HFFc6 (cell line): ENCODE measurements around the gene NTMT2. TPM values are rescaled to one million over a fixed set of nuclear protein-coding genes. Genes with fewer than 3 reads are reported as not detected.

Experiments used
- DNase-seq: peaks from one replicate; pipeline ENCODE4 v3.0.0-alpha.2; 2018
- H3K27ac Mint-ChIP-seq: 2 replicates; pipeline ENCODE4 v1.8.0; 2020; ENCODE audit warnings: mild to moderate bottlenecking, mixed read lengths
- H3K27me3 Mint-ChIP-seq: 2 replicates; pipeline ENCODE4 v1.8.0; 2021; ENCODE audit warnings: mild to moderate bottlenecking, moderate library complexity, mixed read lengths; ENCODE audit not compliant: insufficient read depth
- H3K36me3 Mint-ChIP-seq: 2 replicates; pipeline ENCODE4 v1.8.0; 2021; ENCODE audit warnings: low read depth, mixed read lengths
- H3K4me1 Mint-ChIP-seq: 2 replicates; pipeline ENCODE4 v1.8.0; 2020; ENCODE audit warnings: low read depth, mixed read lengths
- H3K4me3 Mint-ChIP-seq: 2 replicates; pipeline ENCODE4 v1.8.0; 2020; ENCODE audit warnings: mild to moderate bottlenecking, moderate library complexity, mixed read lengths
- H3K9me3 Mint-ChIP-seq: 2 replicates; pipeline ENCODE4 v1.8.0; 2020; ENCODE audit warnings: mild to moderate bottlenecking, mixed read lengths
- total RNA-seq, 6 experiments: library from RNA; stranded (reverse); fragmentation: NEBNext Ultra II Directional; extraction: Animal tissue kit (Norgen Biotek cat#: 25700); gene quantifications; 2 replicates in 1 of 6; 3 replicates in 5 of 6; pipeline ENCODE4 v1.2.3, GENCODE V29; 2021
- TF ChIP-seq, protein P1 (sequence below): fragments of 200-600 bp; sonication (generic); IDR thresholded peaks from 2 replicates; pipeline ENCODE4 v1.5.0; 2021; ENCODE audit warnings: antibody characterized with exemption, mild to moderate bottlenecking

NTMT2 gene
- total RNA-seq, 6 experiments from 2014 or later, result not detected

DNA sequence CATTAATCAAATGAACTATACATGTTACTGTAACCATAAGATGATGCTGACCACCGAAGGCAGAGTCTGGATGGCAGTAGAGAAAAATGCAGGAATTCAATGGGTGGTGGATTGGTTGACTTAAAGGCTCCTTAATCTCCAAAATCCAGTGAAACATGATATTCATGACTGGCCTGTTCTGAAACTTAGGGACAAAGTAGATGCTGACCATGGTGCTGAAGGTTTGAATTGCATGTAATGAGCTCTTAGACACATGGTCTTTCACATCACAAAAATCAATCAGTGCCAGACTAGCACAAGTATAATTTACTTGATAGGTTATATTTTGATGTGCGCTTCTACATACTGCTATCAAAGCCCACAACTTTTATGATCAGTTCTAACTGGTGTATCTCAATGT lies 30.9 kb upstream of the NTMT2 start:
- peaks cover 10% of the 10 kb centered on the region; the same call in 1 of the 2 replicates for H3K4me1 Mint-ChIP-seq
- H3K36me3 Mint-ChIP-seq, result no peaks in the 10 kb centered on the region
- no peak overlapping the region for H3K4me3 Mint-ChIP-seq
- H3K9me3 Mint-ChIP-seq, result no peaks in the 10 kb centered on the region; the same call in 1 of the 2 replicates
- H3K27ac Mint-ChIP-seq, result no peak overlapping the region
- DNase-seq, result peak; percentile 4
- TF ChIP-seq, protein P1, sequence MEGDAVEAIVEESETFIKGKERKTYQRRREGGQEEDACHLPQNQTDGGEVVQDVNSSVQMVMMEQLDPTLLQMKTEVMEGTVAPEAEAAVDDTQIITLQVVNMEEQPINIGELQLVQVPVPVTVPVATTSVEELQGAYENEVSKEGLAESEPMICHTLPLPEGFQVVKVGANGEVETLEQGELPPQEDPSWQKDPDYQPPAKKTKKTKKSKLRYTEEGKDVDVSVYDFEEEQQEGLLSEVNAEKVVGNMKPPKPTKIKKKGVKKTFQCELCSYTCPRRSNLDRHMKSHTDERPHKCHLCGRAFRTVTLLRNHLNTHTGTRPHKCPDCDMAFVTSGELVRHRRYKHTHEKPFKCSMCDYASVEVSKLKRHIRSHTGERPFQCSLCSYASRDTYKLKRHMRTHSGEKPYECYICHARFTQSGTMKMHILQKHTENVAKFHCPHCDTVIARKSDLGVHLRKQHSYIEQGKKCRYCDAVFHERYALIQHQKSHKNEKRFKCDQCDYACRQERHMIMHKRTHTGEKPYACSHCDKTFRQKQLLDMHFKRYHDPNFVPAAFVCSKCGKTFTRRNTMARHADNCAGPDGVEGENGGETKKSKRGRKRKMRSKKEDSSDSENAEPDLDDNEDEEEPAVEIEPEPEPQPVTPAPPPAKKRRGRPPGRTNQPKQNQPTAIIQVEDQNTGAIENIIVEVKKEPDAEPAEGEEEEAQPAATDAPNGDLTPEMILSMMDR, result no peak
- H3K27me3 Mint-ChIP-seq, result peaks cover 4% of the 10 kb centered on the region

DNA sequence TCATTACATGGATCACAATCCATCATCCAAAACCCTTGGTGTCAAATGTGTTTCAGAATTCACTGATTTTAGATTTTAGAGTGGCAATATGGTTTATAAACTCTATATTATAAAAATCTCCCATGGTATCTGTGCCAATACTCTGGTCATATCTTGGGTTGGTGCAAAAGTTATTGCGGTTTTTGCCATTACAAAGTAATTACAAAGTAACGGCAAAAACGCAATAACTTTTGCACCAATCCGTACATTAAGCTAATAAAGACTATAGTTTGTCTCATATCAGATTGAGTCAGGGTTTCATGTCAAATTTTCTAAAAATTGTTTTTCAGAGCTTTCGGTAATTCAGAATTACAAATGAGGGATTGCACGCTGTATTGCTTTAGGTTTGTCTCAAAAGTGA lies 23.4 kb upstream of the NTMT2 start:
- Mint-ChIP-seq H3K36me3 (peaks cover 7% of the 10 kb centered on the region), H3K4me3 (no peak overlapping the region), H3K4me1 (peaks cover 22% of the 10 kb centered on the region), H3K27me3 (peaks cover 3% of the 10 kb centered on the region; the same call in 1 of the 2 replicates), H3K9me3 (peaks cover 8% of the 10 kb centered on the region; the same call in 1 of the 2 replicates), H3K27ac (no peak overlapping the region)
- DNase-seq, result no peak
- TF ChIP-seq, protein P1, result no peak

DNA sequence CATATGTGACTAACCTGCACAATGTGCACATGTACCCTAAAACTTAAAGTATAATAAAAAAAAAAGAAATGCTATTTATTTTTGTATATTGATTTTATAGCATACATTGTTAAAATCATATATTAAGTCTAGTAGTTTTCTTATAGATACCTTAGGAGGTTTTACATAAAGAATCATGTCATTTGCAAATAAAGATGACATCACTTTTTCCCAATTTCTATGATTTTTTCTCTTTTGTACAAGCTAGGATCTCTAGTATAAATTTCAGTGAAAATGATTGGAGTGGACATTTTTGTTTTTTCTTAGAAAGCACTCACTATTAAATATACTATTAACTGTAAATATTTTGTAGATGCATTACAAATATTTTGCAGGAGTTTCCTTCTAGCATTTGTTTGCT lies 20.5 kb upstream of the NTMT2 start:
- Mint-ChIP-seq H3K4me1 (peaks cover 12% of the 10 kb centered on the region), H3K27me3 (peaks cover 3% of the 10 kb centered on the region; the same call in 1 of the 2 replicates), H3K27ac (no peak overlapping the region), H3K36me3 (peaks cover 7% of the 10 kb centered on the region), H3K4me3 (no peak overlapping the region), H3K9me3 (peaks cover 8% of the 10 kb centered on the region; the same call in 1 of the 2 replicates)
- TF ChIP-seq, protein P1, result no peak
- no peak for DNase-seq

DNA sequence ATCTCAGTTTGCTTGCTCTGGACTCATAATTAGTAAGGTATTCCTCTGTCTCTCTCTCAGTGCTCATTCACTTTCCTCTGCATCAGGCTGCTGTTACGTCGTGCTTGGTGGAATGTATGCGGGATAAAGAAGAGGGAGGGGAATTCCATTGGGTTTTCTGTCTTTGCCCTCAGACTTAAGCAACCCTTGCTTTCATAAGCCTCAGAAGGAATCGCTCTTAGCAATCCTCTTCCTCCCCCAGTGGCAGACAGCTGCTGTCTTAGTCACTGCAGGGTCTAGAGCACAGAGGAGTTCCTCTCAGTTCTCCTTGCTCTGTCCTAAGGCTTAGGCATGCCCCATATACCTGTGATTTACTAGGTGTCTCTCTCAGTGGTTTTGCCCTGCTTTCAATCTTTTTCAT lies 19.1 kb upstream of the NTMT2 start:
- H3K27ac Mint-ChIP-seq, result peak overlapping the region; percentile 5; the same call in 1 of the 2 replicates

DNA sequence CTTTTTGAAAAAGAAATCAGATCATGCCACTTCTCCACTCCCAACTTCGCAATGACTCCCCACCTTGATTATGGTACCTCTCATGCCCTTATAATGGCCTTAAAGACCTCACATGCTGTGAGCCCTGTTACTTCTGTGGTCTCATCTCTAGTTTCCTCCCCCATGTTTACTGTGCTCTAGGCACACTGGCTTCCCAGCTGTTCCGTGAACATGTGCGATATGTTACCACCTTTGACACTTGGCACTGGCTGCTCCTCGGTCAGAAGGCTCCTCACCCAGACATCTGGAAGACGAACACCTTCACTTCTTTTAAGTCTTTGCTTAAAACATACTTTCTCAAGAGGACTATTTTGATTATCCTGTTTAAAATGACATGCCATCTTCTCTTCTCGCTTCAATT lies 14.3 kb upstream of the NTMT2 start:
- Mint-ChIP-seq H3K36me3 (no peaks in the 10 kb centered on the region), H3K4me3 (no peak overlapping the region), H3K27ac (no peak overlapping the region), H3K4me1 (peaks cover 10% of the 10 kb centered on the region), H3K27me3 (no peaks in the 10 kb centered on the region), H3K9me3 (no peaks in the 10 kb centered on the region)
- TF ChIP-seq, protein P1, result no peak
- no peak for DNase-seq

More for the DNA sequence above, 19.1 kb upstream of the NTMT2 start:
- H3K27me3 Mint-ChIP-seq, result no peaks in the 10 kb centered on the region
- no peak overlapping the region for H3K4me3 Mint-ChIP-seq
- peaks cover 12% of the 10 kb centered on the region for H3K4me1 Mint-ChIP-seq
- peaks cover 7% of the 10 kb centered on the region for H3K36me3 Mint-ChIP-seq
- DNase-seq, result peak; percentile 66
- H3K9me3 Mint-ChIP-seq, result peaks cover 8% of the 10 kb centered on the region; the same call in 1 of the 2 replicates
- TF ChIP-seq, protein P1, result no peak

DNA sequence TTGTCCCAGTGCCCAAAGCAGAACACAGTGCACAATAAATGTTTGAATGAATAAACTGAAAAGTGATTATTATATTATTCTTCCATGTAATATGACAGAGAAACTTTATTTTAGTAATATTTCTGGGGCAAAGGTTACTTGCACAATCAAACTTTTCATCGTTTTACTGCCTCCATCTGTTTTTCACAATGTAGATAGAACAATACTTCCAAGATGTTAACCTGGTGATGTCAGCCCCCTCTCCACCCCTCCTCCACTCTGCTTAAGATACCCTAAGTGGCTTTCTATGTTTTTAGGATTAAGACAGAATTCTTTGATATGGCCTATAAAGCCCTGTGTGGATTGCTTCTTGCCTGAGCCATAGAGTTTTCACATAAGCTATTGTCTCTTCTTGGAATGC lies 13.8 kb upstream of the NTMT2 start:
- H3K4me1 Mint-ChIP-seq, result peaks cover 4% of the 10 kb centered on the region
- no peak overlapping the region for H3K27ac Mint-ChIP-seq
- no peaks in the 10 kb centered on the region for H3K9me3 Mint-ChIP-seq
- no peak overlapping the region for H3K4me3 Mint-ChIP-seq
- no peak for DNase-seq
- H3K36me3 Mint-ChIP-seq, result no peaks in the 10 kb centered on the region
- no peaks in the 10 kb centered on the region for H3K27me3 Mint-ChIP-seq
- TF ChIP-seq, protein P1, result no peak
